RWPE2 (cell line): ENCODE data around the gene HOXD9.
A peak's percentile ranks its signal among the peaks of the same experiment; 100 is the strongest.

Experiments used
- ATAC-seq: fragments of 200-7000 bp; cut with Tn5 transposase; 3 replicates; pipeline ENCODE4 v1.9.1; 2021; ENCODE audit warnings: low read depth
- DNase-seq: peaks from one replicate; pipeline ENCODE4 v3.0.0-alpha.2; 2020; ENCODE audit warnings: low spot score
- H3K27ac ChIP-seq: fragments of 450-650 bp; 2 replicates; pipeline ENCODE4 v1.5.1; 2017; ENCODE audit warnings: mild to moderate bottlenecking; ENCODE audit not compliant: poor library complexity, severe bottlenecking
- H3K27me3 ChIP-seq: fragments of 250-450 bp; sonication (Bioruptor Pico); 2 replicates; pipeline ENCODE4 v1.5.1; 2021; ENCODE audit warnings: mild to moderate bottlenecking, moderate library complexity; ENCODE audit not compliant: insufficient read depth, poor library complexity, severe bottlenecking
- H3K36me3 ChIP-seq: fragments of 250-450 bp; sonication (Bioruptor Pico); 2 replicates; pipeline ENCODE4 v1.5.1; 2020; ENCODE audit warnings: low read depth, mild to moderate bottlenecking, moderate library complexity
- H3K4me1 ChIP-seq: fragments of 250-450 bp; sonication (Bioruptor Pico); 2 replicates; pipeline ENCODE4 v1.5.1; 2021; ENCODE audit warnings: mild to moderate bottlenecking, moderate library complexity; ENCODE audit not compliant: insufficient read depth, poor library complexity, severe bottlenecking
- H3K4me3 ChIP-seq: fragments of 250-450 bp; sonication (Bioruptor Pico); 2 replicates; pipeline ENCODE4 v1.5.1; 2021; ENCODE audit warnings: mild to moderate bottlenecking, moderate library complexity; ENCODE audit not compliant: severe bottlenecking
- H3K9me3 ChIP-seq: fragments of 250-450 bp; sonication (Bioruptor Pico); 2 replicates; pipeline ENCODE4 v1.5.1; 2021; ENCODE audit warnings: mild to moderate bottlenecking, moderate library complexity; ENCODE audit not compliant: severe bottlenecking
- TF ChIP-seq, protein P1 (sequence below): fragments of 450-650 bp; IDR thresholded peaks from one replicate; pipeline ENCODE4 v1.5.1; 2017; ENCODE audit warnings: mild to moderate bottlenecking, moderate library complexity; ENCODE audit not compliant: poor library complexity, severe bottlenecking

Gene HOXD9

DNA sequence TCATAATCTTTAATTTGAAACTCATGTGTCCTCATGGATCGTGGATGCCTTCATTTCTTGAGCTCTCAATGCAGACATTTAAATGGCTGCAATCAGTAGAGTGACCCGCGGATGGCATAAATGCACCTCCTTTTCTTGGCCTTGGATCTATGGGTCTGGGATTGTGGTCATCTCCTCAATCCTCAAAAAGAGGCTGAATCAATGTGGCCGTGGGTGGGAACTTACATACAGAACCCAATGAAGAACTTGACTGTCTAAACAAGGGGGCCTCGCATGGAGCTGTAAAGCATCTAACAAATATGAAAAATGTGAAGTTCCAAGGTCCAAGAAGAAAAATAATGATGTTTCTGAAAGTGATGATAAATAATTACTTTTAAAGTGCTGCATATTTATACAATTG lies 27.1 kb upstream of the HOXD9 start:
- Histone ChIP-seq H3K36me3 (no peaks in the 10 kb centered on the region), H3K4me3 (no peak overlapping the region), H3K4me1 (no peaks in the 10 kb centered on the region), H3K27me3 (peaks cover 78% of the 10 kb centered on the region), H3K27ac (no peak overlapping the region), H3K9me3 (no peaks in the 10 kb centered on the region)
- ATAC-seq (no peak), DNase-seq (no peak)
- TF ChIP-seq, protein P1, sequence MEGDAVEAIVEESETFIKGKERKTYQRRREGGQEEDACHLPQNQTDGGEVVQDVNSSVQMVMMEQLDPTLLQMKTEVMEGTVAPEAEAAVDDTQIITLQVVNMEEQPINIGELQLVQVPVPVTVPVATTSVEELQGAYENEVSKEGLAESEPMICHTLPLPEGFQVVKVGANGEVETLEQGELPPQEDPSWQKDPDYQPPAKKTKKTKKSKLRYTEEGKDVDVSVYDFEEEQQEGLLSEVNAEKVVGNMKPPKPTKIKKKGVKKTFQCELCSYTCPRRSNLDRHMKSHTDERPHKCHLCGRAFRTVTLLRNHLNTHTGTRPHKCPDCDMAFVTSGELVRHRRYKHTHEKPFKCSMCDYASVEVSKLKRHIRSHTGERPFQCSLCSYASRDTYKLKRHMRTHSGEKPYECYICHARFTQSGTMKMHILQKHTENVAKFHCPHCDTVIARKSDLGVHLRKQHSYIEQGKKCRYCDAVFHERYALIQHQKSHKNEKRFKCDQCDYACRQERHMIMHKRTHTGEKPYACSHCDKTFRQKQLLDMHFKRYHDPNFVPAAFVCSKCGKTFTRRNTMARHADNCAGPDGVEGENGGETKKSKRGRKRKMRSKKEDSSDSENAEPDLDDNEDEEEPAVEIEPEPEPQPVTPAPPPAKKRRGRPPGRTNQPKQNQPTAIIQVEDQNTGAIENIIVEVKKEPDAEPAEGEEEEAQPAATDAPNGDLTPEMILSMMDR = no peak

DNA sequence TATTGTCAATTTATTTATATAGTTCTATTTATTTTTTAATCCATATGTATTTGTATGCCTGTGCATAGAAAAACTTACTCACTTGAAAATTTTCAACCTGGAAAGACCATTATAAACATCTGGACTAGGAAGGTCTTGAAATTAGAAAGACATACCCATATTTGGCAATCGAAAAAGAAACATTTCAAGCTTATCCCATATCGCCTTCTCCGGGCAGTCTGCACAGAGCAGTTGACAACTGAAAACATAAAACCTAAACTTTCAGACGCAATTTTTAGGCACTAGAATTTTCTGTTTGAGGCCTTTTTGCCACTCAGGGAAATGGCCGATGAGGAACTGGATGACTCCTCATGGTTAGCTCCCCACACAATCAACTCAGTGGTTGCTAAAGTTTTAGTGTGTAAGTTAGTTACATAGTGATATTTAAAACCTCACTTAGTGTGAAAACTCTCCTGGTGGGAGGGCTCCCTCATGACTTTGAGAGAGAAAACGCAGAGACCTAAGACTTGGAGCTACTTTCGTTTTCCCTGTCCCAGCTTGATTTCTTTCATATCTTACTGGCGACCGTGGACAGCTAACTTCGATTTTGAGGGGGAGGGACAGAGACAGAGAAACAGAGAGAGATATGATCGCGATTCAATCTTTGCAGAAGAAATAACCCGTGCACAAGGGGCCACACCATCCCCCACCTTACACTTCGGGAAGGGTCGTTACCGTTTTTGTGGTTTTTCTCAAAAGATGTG lies 26.1 kb upstream of the HOXD9 start:
- H3K27me3 ChIP-seq = peaks cover 68% of the 10 kb centered on the region
- TF ChIP-seq, protein P1 = no peak
- DNase-seq = no peak

DNA sequence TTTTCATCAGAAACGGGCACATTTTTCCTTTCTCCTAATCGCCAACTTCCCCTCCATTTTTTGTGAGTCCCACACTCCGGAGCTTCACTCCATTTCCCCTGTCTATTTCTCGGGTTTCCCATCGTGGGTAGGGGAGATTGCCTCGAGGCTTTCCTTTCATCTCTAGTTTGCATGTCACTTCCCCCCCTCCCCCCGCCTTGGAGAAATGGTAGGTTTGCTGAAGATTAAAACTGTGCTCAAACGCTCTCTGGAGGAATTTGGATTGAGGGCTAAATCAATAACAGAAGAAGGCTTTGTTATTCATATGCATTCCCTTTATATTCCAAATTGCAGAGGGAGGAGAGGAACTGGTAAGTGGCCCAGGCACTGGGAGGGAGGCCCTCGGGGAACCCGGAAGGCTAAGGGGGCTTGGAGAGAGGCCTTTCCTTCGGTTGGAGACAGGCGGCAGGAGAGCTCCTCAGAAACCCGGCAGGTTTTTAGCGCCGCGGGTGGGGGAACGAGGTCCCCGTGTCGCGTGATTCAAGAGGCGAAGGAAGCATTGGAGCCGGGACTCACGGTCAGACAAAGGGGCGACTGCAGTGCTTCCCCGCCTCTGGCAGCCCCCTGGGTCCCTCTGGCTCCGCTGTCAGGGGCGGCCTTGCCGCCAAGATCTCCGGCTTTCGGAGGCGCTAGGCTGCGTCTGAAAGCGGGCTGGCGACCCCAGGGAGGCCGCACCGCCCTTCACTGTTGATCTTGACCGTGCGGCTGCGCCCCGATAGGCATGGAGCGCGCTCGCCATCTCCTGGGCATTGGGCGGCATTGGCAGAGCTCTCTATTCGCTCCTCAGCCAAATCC lies 25.3 kb upstream of the HOXD9 start:
- peaks cover 60% of the 10 kb centered on the region for H3K27me3 ChIP-seq
- no peaks in the 10 kb centered on the region for H3K36me3 ChIP-seq
- TF ChIP-seq, protein P1 = peak; percentile 95
- peak overlapping the region; percentile 45 for H3K4me3 ChIP-seq
- H3K4me1 ChIP-seq = no peaks in the 10 kb centered on the region
- peak; percentile 85 for ATAC-seq
- H3K27ac ChIP-seq = no peak overlapping the region
- no peaks in the 10 kb centered on the region for H3K9me3 ChIP-seq
- DNase-seq = no peak

More for the DNA sequence above, 26.1 kb upstream of the HOXD9 start:
- Histone ChIP-seq H3K4me3 (peak overlapping the region; percentile 45), H3K9me3 (no peaks in the 10 kb centered on the region), H3K27ac (no peak overlapping the region), H3K36me3 (no peaks in the 10 kb centered on the region), H3K4me1 (no peaks in the 10 kb centered on the region)
- no peak for ATAC-seq

DNA sequence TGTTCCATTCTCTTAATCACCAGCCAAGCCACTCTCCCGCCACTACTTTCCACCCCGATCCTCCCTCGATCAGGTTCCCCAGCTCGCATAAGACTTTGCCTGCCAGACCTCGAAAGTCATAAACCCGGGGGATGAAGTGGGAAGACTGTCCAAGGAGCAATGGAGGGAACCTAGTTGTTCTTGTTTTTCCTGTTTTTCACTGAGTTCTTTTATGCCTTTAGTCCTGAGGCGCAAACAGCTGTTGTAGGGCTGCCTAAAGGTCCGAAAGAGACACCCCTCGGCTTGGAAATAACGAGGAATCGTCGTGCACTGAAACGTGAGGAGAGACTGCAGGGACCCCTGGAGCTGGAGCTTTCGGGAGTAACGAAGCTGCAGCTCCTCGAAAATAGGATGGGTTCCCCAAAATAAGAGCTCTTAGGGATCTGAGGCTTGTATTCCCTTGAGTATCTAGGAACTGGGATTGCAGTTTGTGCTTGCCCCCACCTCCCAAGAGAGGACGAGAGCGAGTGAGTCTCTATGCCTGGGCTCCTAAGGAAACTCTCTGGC lies 24.6 kb upstream of the HOXD9 start:
- ATAC-seq = peak; percentile 20; the same call in 2 of the 3 replicates
- peaks cover 55% of the 10 kb centered on the region for H3K27me3 ChIP-seq
- H3K4me3 ChIP-seq = peak overlapping the region; percentile 45

More for the DNA sequence above, 24.6 kb upstream of the HOXD9 start:
- Histone ChIP-seq H3K9me3 (no peaks in the 10 kb centered on the region), H3K4me1 (no peaks in the 10 kb centered on the region), H3K36me3 (no peaks in the 10 kb centered on the region), H3K27ac (no peak overlapping the region)
- TF ChIP-seq, protein P1 = peak; percentile 66
- no peak for DNase-seq
